HEK293 (cell line): ENCODE data around the gene AJM1.

ENCODE experiments used
- CTCF ChIA-PET: fragments of 350-600 bp; formaldehyde crosslinking; extraction: SDS; loops from one replicate; lab custom pipeline; 2021; ENCODE audit warnings: antibody characterized with exemption; lab: Yijun Ruan, JAX
- POLR2A ChIA-PET: fragments of 300-600 bp; formaldehyde crosslinking; extraction: SDS; loops from one replicate; lab custom pipeline; 2020; ENCODE audit warnings: antibody characterized with exemption, inconsistent platforms; lab: Yijun Ruan, JAX
- H3K27ac ChIP-seq: fragments of 200-500 bp; sonication (Bioruptor generic); 2 replicates; pipeline ENCODE4 v1.5.1; 2014; ENCODE audit warnings: low read depth, low read length, control low read depth, inconsistent platforms; ENCODE audit errors: extremely low read depth
- H3K36me3 ChIP-seq, 2 experiments: fragments of 200-500 bp in 1 of 2; sonication (Bioruptor generic) in 1 of 2; 1 replicate in 1 of 2; 2 replicates in 1 of 2; pipeline ENCODE4 v1.5.1; 2014 to 2017; ENCODE audit warnings: inconsistent platforms in 2 of 2, low read length in 2 of 2; ENCODE audit not compliant: control insufficient read depth in 2 of 2, insufficient read depth in 1 of 2
- H3K4me1 ChIP-seq: fragments of 200-500 bp; sonication (Bioruptor generic); 2 replicates; pipeline ENCODE4 v1.5.1; 2014; ENCODE audit warnings: mild to moderate bottlenecking, low read length, inconsistent platforms; ENCODE audit not compliant: control insufficient read depth, insufficient read depth
- H3K4me3 ChIP-seq: 2 replicates; pipeline ENCODE4 v1.5.1; 2011; ENCODE audit warnings: low read depth, mild to moderate bottlenecking, control low read depth, low read length, moderate library complexity
- H3K9me3 ChIP-seq: fragments of 200-500 bp; sonication (Bioruptor generic); 2 replicates; pipeline ENCODE4 v1.5.1; 2014; ENCODE audit warnings: low read depth, low read length, inconsistent platforms; ENCODE audit not compliant: control insufficient read depth, insufficient read depth
- BCL11A ChIP-seq: fragments of 450-650 bp; formaldehyde crosslinking; IDR thresholded peaks from 2 replicates; pipeline ENCODE4 v1.5.1; 2016; ENCODE audit warnings: low read depth, missing biosample characterization, missing genetic modification characterization
- BCL11B ChIP-seq: fragments of 450-650 bp; formaldehyde crosslinking; IDR thresholded peaks from 2 replicates; pipeline ENCODE4 v1.5.1; 2016; ENCODE audit warnings: low read depth, missing biosample characterization, missing genetic modification characterization
- GLIS2 ChIP-seq: fragments of 450-650 bp; formaldehyde crosslinking; IDR thresholded peaks from 2 replicates; pipeline ENCODE4 v1.5.1; 2016; ENCODE audit warnings: missing biosample characterization, missing genetic modification characterization
- KLF9 ChIP-seq: fragments of 450-650 bp; formaldehyde crosslinking; IDR thresholded peaks from 2 replicates; pipeline ENCODE4 v1.5.1; 2016; ENCODE audit warnings: missing biosample characterization, missing genetic modification characterization, low read depth
- WT1 ChIP-seq: fragments of 450-650 bp; formaldehyde crosslinking; IDR thresholded peaks from 2 replicates; pipeline ENCODE4 v1.5.1; 2016; ENCODE audit warnings: missing biosample characterization, missing genetic modification characterization
- YY1 ChIP-seq: fragments of 450-650 bp; formaldehyde crosslinking; IDR thresholded peaks from 2 replicates; pipeline ENCODE4 v1.5.1; 2018; ENCODE audit warnings: missing biosample characterization, missing genetic modification characterization
- ZNF214 ChIP-seq: fragments of 450-650 bp; formaldehyde crosslinking; IDR thresholded peaks from 2 replicates; pipeline ENCODE4 v1.5.1; 2017; ENCODE audit warnings: missing biosample characterization, mild to moderate bottlenecking, missing genetic modification characterization, borderline replicate concordance
- ZNF223 ChIP-seq: fragments of 450-650 bp; formaldehyde crosslinking; IDR thresholded peaks from 2 replicates; pipeline ENCODE4 v1.5.1; 2016; ENCODE audit warnings: missing biosample characterization, missing genetic modification characterization
- ZNF23 ChIP-seq: fragments of 450-650 bp; formaldehyde crosslinking; IDR thresholded peaks from 2 replicates; pipeline ENCODE4 v1.5.1; 2016; ENCODE audit warnings: missing biosample characterization, missing genetic modification characterization, borderline replicate concordance
- ZNF501 ChIP-seq: fragments of 450-650 bp; formaldehyde crosslinking; IDR thresholded peaks from 2 replicates; pipeline ENCODE4 v1.5.1; 2016; ENCODE audit warnings: missing biosample characterization, missing genetic modification characterization
- ZNF600 ChIP-seq: fragments of 450-650 bp; formaldehyde crosslinking; IDR thresholded peaks from 2 replicates; pipeline ENCODE4 v1.5.1; 2016; ENCODE audit warnings: missing biosample characterization, missing genetic modification characterization
- ZNF658 ChIP-seq: fragments of 450-650 bp; formaldehyde crosslinking; IDR thresholded peaks from 2 replicates; pipeline ENCODE4; 2016; ENCODE audit warnings: missing biosample characterization, missing genetic modification characterization
- ZNF707 ChIP-seq: fragments of 450-650 bp; formaldehyde crosslinking; IDR thresholded peaks from 2 replicates; pipeline ENCODE4 v1.5.1; 2016; ENCODE audit warnings: missing biosample characterization, missing genetic modification characterization
- TF ChIP-seq, protein P1 (sequence below): fragments of 450-650 bp; formaldehyde crosslinking; IDR thresholded peaks from 2 replicates; pipeline ENCODE4 v1.5.1; 2016; ENCODE audit warnings: missing biosample characterization, missing genetic modification characterization
- TF ChIP-seq, protein P2 (sequence below): fragments of 450-650 bp; formaldehyde crosslinking; IDR thresholded peaks from 2 replicates; pipeline ENCODE4 v1.5.1; 2016; ENCODE audit warnings: missing biosample characterization, missing genetic modification characterization
- TF ChIP-seq, protein P3 (sequence below): fragments of 450-650 bp; formaldehyde crosslinking; IDR thresholded peaks from 2 replicates; pipeline ENCODE4 v1.5.1; 2016; ENCODE audit warnings: missing biosample characterization, missing genetic modification characterization

Gene AJM1

DNA sequence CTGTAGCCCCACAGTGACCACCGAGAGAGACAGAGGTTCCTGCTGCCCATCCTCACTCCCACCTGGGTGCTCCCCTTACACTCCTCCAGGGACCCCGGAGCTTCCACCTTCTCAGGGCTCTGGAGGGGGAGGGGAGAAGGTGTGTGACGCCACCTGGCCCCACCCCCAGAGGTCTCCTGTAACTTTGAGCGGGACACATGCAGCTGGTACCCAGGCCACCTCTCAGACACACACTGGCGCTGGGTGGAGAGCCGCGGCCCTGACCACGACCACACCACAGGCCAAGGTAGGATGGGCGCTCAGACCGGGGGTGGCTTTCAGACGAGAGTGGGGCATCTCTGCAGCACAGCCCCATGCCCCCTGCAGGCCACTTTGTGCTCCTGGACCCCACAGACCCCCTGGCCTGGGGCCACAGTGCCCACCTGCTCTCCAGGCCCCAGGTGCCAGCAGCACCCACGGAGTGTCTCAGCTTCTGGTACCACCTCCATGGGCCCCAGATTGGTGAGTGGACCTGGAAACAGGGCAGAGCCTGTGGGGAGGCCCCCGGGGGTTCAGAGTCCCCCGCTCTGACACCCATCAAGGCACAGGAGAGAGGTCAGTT, 14.4 kb downstream of the AJM1 start:
- H3K4me1 ChIP-seq: no peaks in the 10 kb centered on the region
- TF ChIP-seq ZNF501 (tag by site-specific recombination) (no peak), GLIS2 (peak; percentile 54), BCL11A (tag by site-specific recombination) (0 out of 2 replicates have a peak, but pooled peaks have one; percentile 7), KLF9 (tag by site-specific recombination) (no peak)
- TF ChIP-seq, protein P1, sequence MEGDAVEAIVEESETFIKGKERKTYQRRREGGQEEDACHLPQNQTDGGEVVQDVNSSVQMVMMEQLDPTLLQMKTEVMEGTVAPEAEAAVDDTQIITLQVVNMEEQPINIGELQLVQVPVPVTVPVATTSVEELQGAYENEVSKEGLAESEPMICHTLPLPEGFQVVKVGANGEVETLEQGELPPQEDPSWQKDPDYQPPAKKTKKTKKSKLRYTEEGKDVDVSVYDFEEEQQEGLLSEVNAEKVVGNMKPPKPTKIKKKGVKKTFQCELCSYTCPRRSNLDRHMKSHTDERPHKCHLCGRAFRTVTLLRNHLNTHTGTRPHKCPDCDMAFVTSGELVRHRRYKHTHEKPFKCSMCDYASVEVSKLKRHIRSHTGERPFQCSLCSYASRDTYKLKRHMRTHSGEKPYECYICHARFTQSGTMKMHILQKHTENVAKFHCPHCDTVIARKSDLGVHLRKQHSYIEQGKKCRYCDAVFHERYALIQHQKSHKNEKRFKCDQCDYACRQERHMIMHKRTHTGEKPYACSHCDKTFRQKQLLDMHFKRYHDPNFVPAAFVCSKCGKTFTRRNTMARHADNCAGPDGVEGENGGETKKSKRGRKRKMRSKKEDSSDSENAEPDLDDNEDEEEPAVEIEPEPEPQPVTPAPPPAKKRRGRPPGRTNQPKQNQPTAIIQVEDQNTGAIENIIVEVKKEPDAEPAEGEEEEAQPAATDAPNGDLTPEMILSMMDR (tag by site-specific recombination): peak; percentile 16; the same call in 1 of the 2 replicates
- H3K36me3 ChIP-seq: peaks cover 0 to 43% of the 10 kb centered on the region in 2 experiments; a peak in 1 of 3 replicates
- no peaks in the 10 kb centered on the region for H3K9me3 ChIP-seq
- CTCF ChIA-PET: interaction anchor here (0.5 to 0.7 kb wide), 2 partner anchors 120 to 173 kb away, joined by 4 to 5 read pairs; no protein-coding TSS in a partner anchor
- POLR2A ChIA-PET: interaction anchor here (0.6 to 1.0 kb wide), 3 partner anchors 9 to 29 kb away, joined by 3 to 5 read pairs (median 4); partner anchors contain the start of genes EDF1 and TRAF2
- no peak overlapping the region for H3K4me3 ChIP-seq
- no peak overlapping the region for H3K27ac ChIP-seq

DNA sequence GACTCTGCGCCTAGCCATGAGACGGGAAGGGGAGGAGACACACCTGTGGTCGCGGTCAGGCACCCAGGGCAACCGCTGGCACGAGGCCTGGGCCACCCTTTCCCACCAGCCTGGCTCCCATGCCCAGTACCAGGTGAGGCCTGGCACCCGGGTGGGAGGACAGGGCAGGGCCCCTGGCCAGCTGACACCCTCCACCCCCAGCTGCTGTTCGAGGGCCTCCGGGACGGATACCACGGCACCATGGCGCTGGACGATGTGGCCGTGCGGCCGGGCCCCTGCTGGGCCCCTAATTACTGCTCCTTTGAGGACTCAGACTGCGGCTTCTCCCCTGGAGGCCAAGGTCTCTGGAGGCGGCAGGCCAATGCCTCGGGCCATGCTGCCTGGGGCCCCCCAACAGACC, 14.9 kb downstream of the AJM1 start:
- POLR2A ChIA-PET: interaction anchor here (0.6 to 1.0 kb wide), 2 partner anchors 29 to 330 kb away, joined by 3 to 5 read pairs; partner anchors contain the start of gene TRAF2
- no peak overlapping the region for H3K4me3 ChIP-seq
- peaks cover 0 to 45% of the 10 kb centered on the region in 2 experiments; a peak in 1 of 3 replicates for H3K36me3 ChIP-seq
- CTCF ChIA-PET: no interaction called here
- no peak overlapping the region for H3K27ac ChIP-seq
- H3K9me3 ChIP-seq: no peaks in the 10 kb centered on the region
- TF ChIP-seq BCL11B: peak; percentile 42; the same call in 1 of the 2 replicates
- TF ChIP-seq, protein P2, sequence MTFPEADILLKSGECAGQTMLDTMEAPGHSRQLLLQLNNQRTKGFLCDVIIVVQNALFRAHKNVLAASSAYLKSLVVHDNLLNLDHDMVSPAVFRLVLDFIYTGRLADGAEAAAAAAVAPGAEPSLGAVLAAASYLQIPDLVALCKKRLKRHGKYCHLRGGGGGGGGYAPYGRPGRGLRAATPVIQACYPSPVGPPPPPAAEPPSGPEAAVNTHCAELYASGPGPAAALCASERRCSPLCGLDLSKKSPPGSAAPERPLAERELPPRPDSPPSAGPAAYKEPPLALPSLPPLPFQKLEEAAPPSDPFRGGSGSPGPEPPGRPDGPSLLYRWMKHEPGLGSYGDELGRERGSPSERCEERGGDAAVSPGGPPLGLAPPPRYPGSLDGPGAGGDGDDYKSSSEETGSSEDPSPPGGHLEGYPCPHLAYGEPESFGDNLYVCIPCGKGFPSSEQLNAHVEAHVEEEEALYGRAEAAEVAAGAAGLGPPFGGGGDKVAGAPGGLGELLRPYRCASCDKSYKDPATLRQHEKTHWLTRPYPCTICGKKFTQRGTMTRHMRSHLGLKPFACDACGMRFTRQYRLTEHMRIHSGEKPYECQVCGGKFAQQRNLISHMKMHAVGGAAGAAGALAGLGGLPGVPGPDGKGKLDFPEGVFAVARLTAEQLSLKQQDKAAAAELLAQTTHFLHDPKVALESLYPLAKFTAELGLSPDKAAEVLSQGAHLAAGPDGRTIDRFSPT (tag by site-specific recombination): peak; percentile 78
- TF ChIP-seq GLIS2: 0 out of 2 replicates have a peak, but pooled peaks have one; percentile 8
- TF ChIP-seq ZNF707 (tag by site-specific recombination): no peak
- no peaks in the 10 kb centered on the region for H3K4me1 ChIP-seq

DNA sequence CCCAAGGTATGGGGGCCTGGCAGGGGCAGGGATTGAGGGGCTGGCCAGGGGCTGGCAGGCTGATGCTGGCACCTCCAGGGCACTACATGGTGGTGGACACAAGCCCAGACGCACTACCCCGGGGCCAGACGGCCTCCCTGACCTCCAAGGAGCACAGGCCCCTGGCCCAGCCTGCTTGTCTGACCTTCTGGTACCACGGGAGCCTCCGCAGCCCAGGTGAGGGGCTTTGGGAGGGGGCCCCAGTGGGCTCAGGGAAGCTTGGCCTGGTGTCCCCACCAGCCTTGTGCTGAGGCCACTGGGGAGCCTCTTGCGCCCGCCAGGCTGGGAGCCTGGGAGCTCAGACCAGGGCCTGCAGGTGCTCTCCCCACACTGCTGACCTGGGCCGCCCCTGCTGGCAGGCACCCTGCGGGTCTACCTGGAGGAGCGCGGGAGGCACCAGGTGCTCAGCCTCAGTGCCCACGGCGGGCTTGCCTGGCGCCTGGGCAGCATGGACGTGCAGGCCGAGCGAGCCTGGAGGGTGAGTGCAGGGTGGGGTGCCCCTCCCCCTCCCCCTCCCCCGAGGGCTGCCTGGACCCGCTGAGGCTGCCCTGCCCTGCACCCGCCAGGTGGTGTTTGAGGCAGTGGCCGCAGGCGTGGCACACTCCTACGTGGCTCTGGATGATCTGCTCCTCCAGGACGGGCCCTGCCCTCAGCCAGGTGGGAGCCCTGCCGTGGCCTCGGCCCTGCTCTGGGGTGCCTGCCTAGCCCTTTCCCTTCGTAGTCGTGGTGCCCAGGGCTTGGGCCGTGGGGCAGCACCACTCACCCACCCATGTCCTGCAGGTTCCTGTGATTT, 15.5 kb downstream of the AJM1 start:
- CTCF ChIA-PET: no interaction called here
- H3K36me3 ChIP-seq: peaks cover 0 to 49% of the 10 kb centered on the region in 2 experiments; a peak in 1 of 3 replicates
- POLR2A ChIA-PET: interaction anchor here (0.6 to 1.7 kb wide), 5 partner anchors 12 to 331 kb away, joined by 3 to 5 read pairs (median 3); partner anchors contain the start of genes AJM1 and TRAF2
- TF ChIP-seq, protein P2 (tag by site-specific recombination): peak; percentile 68; the same call in 1 of the 2 replicates
- no peak for TF ChIP-seq ZNF600
- no peak for TF ChIP-seq YY1
- TF ChIP-seq, protein P3, sequence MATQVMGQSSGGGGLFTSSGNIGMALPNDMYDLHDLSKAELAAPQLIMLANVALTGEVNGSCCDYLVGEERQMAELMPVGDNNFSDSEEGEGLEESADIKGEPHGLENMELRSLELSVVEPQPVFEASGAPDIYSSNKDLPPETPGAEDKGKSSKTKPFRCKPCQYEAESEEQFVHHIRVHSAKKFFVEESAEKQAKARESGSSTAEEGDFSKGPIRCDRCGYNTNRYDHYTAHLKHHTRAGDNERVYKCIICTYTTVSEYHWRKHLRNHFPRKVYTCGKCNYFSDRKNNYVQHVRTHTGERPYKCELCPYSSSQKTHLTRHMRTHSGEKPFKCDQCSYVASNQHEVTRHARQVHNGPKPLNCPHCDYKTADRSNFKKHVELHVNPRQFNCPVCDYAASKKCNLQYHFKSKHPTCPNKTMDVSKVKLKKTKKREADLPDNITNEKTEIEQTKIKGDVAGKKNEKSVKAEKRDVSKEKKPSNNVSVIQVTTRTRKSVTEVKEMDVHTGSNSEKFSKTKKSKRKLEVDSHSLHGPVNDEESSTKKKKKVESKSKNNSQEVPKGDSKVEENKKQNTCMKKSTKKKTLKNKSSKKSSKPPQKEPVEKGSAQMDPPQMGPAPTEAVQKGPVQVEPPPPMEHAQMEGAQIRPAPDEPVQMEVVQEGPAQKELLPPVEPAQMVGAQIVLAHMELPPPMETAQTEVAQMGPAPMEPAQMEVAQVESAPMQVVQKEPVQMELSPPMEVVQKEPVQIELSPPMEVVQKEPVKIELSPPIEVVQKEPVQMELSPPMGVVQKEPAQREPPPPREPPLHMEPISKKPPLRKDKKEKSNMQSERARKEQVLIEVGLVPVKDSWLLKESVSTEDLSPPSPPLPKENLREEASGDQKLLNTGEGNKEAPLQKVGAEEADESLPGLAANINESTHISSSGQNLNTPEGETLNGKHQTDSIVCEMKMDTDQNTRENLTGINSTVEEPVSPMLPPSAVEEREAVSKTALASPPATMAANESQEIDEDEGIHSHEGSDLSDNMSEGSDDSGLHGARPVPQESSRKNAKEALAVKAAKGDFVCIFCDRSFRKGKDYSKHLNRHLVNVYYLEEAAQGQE (tag by site-specific recombination): no peak
- no peak for TF ChIP-seq ZNF214 (tag by site-specific recombination)
- no peak for TF ChIP-seq ZNF23
- TF ChIP-seq ZNF658 (tag by site-specific recombination): no peak
- TF ChIP-seq WT1 (tag by site-specific recombination): no peak
- TF ChIP-seq ZNF223: peak; percentile 76; the same call in 1 of the 2 replicates

More for the DNA sequence above, 15.5 kb downstream of the AJM1 start:
- Histone ChIP-seq H3K4me3 (no peak overlapping the region), H3K4me1 (no peaks in the 10 kb centered on the region), H3K27ac (no peak overlapping the region), H3K9me3 (no peaks in the 10 kb centered on the region)
